Stimulated activated naive CD8-positive, alpha-beta T cell treated with anti-CD3 and anti-CD28 coated beads, Interleukin-15, Interleukin-2, amounts not matched to agents 100 U/mL and 50 U/mL, for 24 hours (primary cell): ENCODE measurements around the gene PRAME.
"Not testable (repeated sequence)": the region's sequence is repeated elsewhere in the genome, so short reads cannot be mapped to it uniquely, and the experiment has no call there.

Experiments used
- ATAC-seq: fragments of 150-1000 bp; cut with Tn5 transposase; one replicate; pipeline ENCODE4 v1.10.0; 2021
- DNase-seq: peaks from one replicate; pipeline ENCODE4 v3.0.0; 2021

PRAME gene, protein sequence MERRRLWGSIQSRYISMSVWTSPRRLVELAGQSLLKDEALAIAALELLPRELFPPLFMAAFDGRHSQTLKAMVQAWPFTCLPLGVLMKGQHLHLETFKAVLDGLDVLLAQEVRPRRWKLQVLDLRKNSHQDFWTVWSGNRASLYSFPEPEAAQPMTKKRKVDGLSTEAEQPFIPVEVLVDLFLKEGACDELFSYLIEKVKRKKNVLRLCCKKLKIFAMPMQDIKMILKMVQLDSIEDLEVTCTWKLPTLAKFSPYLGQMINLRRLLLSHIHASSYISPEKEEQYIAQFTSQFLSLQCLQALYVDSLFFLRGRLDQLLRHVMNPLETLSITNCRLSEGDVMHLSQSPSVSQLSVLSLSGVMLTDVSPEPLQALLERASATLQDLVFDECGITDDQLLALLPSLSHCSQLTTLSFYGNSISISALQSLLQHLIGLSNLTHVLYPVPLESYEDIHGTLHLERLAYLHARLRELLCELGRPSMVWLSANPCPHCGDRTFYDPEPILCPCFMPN

GRCh38 chr22:22558972-22559603 lies at the start of gene PRAME:
TSS of gene PRAME (minus strand) at chr22:22559265. CDS start at chr22:22556832, 2,433 bp downstream.
- DNase-seq = peak; percentile 89
- peak; percentile 89 for ATAC-seq

- DNase-seq, ATAC-seq: not testable (repeated sequence)
Measured at GRCh38 chr22:22608022-22608421, 49.0 kb upstream of the PRAME start.

GRCh38 chr22:22605074-22605404 lies 46.0 kb upstream of the PRAME start:
- ATAC-seq (no peak), DNase-seq (no peak)

DNA sequence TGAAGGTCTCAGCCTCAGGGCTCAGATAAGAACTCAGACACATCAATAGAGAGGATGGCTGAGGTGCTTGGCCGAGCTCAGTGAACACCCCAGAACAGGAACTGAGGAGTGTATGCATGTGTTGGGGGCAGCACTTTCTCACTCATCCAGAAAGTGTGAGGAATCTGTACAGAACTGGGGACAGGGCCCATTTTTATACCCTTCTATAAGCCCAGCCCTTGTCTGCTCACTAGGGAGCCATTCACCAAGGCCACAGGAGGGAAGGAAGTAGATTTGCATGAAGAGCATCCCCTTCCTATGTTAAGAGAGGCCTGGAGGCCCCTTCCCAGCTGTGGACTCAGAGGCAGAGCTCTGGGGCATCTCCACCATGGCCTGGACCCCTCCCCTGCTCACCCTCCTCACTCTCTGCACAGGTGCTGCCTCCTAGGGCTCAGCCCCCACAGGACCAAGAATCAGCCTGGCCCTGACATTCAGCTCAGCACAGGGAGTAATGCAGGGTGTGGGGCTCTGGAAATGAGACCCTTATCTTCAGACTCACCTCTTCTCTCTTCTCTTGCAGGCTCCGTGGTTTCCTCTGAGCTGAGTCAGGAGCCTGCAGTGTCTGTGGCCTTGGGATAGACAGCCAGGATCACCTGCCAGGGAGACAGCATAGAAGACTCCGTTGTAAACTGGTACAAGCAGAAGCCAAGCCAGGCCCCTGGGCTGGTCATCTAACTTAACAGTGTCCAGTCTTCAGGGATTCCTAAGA lies 45.4 kb upstream of the PRAME start:
- ATAC-seq = peak; percentile 9
- no peak for DNase-seq

- ATAC-seq = no peak
- DNase-seq = no peak
Measured at GRCh38 chr22:22603470-22603947, 44.4 kb upstream of the PRAME start.

GRCh38 chr22:22600531-22601261 lies 41.6 kb upstream of the PRAME start:
- DNase-seq (no peak), ATAC-seq (no peak)

DNA sequence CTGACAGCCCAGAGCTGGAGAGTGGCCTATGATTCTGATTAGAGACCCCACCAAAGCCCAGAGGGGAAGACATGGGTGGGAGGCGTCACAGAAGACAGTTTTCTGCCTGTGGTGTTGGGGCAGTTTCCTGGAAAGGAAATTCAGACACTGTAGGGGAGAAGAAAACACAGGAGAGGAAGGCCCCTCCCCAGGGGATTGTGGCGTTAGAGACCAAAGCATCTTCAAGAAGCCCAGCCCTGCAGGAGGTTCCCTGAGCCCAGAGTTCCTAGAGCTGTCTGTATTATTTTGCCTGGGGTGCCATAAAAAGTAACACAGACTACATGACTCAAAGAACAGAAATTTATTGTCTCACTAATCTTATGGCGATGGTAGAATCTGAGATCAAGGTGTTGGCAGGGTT lies 40.2 kb upstream of the PRAME start:
- no peak for ATAC-seq
- DNase-seq = no peak

GRCh38 chr22:22598144-22598543 lies 39.1 kb upstream of the PRAME start:
- ATAC-seq = no peak
- no peak for DNase-seq

DNA sequence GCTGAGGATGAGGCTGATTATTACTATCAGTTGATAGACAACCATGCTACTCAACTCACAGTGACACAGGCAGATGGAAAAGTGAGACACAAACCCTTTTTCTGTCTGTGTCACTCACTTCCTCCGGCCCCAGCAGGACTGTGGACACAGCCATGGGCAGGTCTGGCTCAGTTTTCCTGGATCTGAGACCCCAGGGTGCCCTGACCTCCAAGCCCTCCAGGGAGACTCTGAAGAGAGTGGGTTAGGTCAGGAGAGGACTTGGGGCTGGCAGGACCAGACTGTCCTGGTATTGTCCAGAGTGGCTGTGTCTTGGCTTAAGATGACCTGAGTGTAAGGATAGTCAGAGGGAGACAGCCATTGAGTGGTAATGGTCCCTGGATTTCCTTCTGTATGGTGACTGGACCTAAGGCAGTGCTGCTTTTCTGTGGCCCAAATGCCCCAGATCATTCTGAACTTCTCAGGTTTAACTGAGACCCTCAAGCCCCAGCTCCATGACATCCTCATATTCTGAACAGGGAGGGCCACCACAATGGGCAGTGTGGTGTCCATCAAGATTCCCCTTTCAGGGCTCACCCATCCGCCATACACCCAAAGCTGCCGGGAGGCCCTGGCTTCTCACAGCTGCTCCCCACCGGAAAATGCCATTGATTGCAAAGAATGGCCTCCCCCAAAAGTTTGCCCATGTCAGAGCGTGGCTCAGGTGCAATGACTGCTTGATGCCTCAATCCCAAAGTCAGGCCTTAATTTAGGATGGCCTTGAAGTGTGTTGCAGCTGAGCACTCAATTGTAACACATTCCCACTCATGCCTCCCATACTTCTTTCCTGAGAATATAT lies 36.2 kb upstream of the PRAME start:
- no peak for ATAC-seq
- no peak for DNase-seq

DNA sequence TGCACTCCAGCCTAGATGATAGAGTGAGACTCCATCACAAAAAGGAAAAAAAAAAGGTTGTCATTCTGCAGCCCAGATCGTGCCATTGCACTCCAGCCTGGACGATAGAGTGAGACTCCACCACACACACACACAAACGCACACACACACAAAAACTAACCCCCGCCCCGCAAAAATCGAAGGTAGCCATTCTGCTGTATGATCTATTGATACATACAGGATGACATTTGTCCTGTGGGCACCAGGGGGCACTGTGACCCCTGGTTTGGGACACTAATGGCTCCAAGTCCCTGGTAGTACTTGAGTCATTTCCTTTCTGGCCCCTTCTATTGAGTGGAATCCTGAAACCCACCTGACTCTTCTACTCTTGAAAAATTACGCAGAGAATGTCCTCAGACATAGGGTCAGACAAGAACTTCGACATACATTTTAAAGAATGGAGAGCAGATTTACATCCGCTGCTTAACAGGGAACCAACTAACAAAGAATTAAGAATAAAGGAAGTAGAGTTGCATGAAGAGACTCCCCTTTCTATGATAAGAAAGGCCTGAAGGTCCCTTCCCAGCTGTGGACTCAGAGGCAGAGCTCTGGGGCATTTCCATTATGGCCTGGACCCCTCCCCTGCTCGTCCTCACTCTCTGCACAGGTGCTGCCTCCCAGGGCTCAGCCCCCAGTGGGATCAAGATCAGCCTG lies 35.0 kb upstream of the PRAME start:
- peak; percentile 75 for ATAC-seq
- DNase-seq = peak; percentile 68

DNA sequence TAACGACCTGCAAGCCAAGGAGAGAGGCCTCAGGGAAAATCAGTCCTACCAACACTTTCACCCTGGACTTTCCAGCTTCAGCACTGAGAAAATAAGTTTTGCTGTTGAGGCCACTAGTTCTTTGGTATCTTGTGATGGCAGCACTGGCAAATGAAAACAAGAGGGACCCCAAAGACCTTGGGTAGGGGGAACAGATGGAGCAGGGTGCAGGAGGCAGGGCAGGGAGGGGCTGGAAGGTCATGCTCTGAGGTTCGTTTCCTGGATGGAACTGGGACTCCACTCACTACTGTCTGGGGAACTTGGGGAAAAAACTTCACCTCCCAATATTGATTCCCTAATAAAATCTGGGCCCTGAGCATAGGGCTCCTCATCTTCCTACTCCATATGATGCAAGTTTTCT lies 34.2 kb upstream of the PRAME start:
- no peak for DNase-seq
- no peak for ATAC-seq

DNA sequence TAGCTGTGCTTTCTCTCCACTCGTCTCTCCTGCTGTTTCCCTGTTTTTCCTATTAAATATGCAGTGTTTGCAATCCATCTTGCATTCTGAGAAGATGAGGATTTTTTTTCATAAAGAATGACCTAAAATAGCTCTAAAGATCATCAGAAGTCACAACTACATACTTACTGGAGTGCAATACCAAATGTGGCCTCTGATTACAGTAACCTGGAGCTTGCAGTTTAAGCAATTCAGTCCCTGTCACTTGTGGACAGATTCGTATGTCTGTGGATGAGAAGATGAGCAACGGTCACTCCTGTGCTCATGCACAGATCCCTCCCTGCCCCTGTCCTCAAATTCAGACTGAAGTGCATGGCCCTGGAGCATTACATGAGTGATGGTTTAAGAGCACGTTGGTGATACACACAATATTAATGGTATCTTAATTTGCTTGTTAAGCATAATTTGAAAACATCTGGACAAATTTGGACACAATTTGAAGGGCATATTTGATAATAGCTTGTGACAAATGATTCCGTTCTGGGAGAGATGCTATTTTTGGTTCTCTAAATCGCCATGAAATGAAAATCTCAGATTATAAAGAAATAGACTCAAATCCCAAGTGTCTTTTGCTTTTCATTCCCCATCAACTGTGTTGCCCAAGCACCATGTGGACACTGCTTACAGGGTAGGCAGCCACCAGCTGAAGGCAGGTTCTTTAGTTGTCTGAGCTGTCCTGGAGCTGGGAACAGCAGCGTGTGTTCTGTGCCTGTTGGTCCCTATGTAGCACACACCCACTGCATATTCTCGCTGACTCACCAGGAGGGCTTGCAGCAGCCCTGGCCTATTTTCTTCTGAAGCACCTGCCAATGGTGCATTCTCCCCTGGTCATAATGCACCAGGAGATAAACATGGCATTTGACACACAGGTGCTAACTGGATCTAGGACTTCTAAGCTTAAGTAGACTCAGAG lies 32.6 kb upstream of the PRAME start:
- ATAC-seq (no peak), DNase-seq (no peak)

DNA sequence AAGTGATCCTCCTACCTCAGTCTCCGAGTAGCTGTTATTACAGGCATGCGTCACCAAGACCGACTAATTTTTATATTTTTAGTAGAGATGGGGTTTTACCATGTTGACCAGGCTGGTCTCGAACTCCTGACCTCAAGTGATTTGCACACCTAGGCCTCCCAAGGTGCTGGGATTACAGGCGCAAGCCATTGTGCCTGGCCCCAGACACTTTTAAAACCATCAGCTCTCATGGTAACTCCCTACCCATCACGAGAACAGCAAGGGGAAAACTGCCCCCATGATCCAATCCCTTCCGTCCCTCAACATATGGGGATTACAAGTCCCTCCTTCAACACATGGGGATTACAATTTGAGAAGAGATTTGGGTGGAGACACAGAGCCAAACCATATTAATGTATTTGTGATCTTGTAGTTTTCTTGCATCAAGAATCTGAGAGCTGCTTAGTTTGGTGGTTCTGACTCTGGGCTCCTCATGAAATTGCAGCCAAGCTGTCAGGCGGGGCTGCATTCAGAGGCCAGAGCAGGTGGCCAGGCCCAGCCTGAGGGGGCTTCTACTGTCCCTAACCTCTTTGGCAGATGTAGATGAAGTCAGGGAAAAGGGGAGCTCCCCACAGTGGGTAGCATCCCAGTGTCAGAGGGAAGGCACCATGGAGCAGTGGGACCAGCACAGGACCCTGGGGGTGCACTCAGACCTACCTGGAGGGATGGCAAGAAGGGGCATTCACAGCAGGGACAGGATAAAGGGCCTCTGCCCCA lies 31.2 kb upstream of the PRAME start:
- ATAC-seq = no peak
- no peak for DNase-seq

GRCh38 chr22:22588485-22589164 lies 29.6 kb upstream of the PRAME start:
- ATAC-seq (no peak), DNase-seq (no peak)

DNA sequence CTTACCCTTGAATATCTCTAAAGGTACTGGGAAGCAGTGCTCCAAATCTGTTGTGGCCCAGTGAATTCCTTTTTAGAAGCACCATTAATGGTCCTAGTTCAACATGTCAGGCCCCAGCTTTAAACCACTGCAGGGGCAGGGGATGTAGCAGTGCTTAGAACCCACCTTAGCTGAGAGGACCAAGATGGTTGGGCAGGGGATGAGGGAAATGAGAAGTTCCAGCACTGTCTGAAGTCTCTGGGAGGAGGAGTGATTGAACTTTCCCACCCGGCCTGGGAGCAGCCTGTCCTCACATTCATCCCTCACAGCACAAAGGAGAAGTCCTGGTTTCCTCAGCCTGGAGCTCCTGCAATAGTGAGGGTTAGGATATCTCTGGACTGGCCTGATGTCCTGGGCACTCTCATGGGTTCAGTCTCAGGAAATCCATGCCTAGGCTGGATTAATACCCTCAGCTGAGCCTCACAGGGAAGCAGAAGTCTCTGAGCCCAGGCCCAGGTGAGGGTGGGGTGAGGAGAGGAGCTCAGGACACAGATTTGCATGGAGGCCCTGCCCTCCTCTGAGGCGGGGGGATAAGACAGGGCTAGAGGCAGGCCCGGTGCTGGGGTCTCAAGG lies 28.6 kb upstream of the PRAME start:
- DNase-seq (no peak), ATAC-seq (no peak)

DNA sequence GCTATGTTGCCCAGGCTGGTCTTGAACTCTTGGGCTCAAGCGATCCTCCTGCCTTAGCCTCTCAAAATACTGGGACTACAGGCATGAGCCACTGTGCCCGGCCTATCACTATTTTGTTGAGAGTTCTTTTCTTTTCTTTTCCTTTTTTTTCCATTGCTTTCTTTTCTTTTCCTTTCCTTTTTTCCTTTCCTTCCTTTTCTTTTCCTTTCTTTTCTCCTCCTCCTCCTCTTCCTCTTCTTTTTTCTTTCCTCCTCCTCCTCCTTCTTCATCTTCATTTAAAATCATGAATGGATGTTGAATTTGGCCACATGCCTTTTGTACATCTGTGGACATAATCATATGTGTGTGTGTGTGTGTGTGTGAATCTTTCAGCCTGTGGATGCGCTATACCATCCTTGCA lies 25.7 kb upstream of the PRAME start:
- ATAC-seq = no peak
- no peak for DNase-seq

- DNase-seq (no peak), ATAC-seq (no peak)
Measured at GRCh38 chr22:22583030-22583429, 24.0 kb upstream of the PRAME start.

- DNase-seq, ATAC-seq: not testable (repeated sequence)
Measured at GRCh38 chr22:22581524-22581923, 22.5 kb upstream of the PRAME start.
